Measurements from ENCODE around the gene VPREB3. TPM values are rescaled to one million over a fixed set of nuclear protein-coding genes. Genes with fewer than 3 reads are reported as not detected.

The VPREB3 gene
- total RNA-seq, 1 donor from 2014 or later: not detected

GRCh38 chr22:23773483-23774113 is 19.4 kb upstream of the VPREB3 start:
- H3K36me3 Mint-ChIP-seq: no peaks in the 10 kb centered on the region
- peaks cover 49% of the 10 kb centered on the region for H3K4me1 Mint-ChIP-seq
- H3K4me3 Mint-ChIP-seq: peak overlapping the region; percentile 73
- H3K27ac Mint-ChIP-seq: peak overlapping the region; percentile 54
- no peak for DNase-seq (ENCODE audit: low spot score in 2 of 2, unreplicated experiment in 2 of 2)
- H3K9me3 Mint-ChIP-seq: no peaks in the 10 kb centered on the region
- H3K27me3 Mint-ChIP-seq (ENCODE audit: low read depth): no peaks in the 10 kb centered on the region
- TF ChIP-seq CTCF (IDR thresholded peaks at IDR 0.05; ENCODE audit: unreplicated experiment): no peak

- Mint-ChIP-seq H3K9me3 (no peaks in the 10 kb centered on the region), H3K36me3 (no peaks in the 10 kb centered on the region), H3K27ac (peak within 1 kb of the TSS; percentile 69), H3K4me1 (peaks cover 49% of the 10 kb centered on the region), H3K4me3 (peak within 1 kb of the TSS; percentile 73), H3K27me3 (ENCODE audit: low read depth) (no peaks in the 10 kb centered on the region)
- peak in 1 of 2 experiments; percentile 57 for DNase-seq (ENCODE audit: low spot score in 2 of 2, unreplicated experiment in 2 of 2)
- TF ChIP-seq CTCF (IDR thresholded peaks at IDR 0.05; ENCODE audit: unreplicated experiment): no peak
Observed at GRCh38 chr22:23772649-23773473, 18.6 kb upstream of the VPREB3 start, which contains the start of gene MMP11. MMP11 (plus strand) TSS chr22:23772849; CDS start chr22:23772871, 22 bp downstream.

- no peaks in the 10 kb centered on the region for H3K27me3 Mint-ChIP-seq (ENCODE audit: low read depth)
- DNase-seq (ENCODE audit: low spot score in 2 of 2, unreplicated experiment in 2 of 2): no peak
- no peak for TF ChIP-seq CTCF (IDR thresholded peaks at IDR 0.05; ENCODE audit: unreplicated experiment)
- H3K36me3 Mint-ChIP-seq: no peaks in the 10 kb centered on the region
- H3K9me3 Mint-ChIP-seq: no peaks in the 10 kb centered on the region
- H3K4me1 Mint-ChIP-seq: peaks cover 49% of the 10 kb centered on the region
- H3K27ac Mint-ChIP-seq: peak overlapping the region; percentile 69
- H3K4me3 Mint-ChIP-seq: peak overlapping the region; percentile 69
Observed at GRCh38 chr22:23772315-23772648, 18.1 kb upstream of the VPREB3 start.

GRCh38 chr22:23769321-23769965 is 15.2 kb upstream of the VPREB3 start:
- H3K4me3 Mint-ChIP-seq: peak overlapping the region; percentile 26

More at GRCh38 chr22:23769321-23769965, 15.2 kb upstream of the VPREB3 start:
- H3K4me1 Mint-ChIP-seq: peaks cover 31% of the 10 kb centered on the region
- H3K27me3 Mint-ChIP-seq (ENCODE audit: low read depth): no peaks in the 10 kb centered on the region
- H3K9me3 Mint-ChIP-seq: no peaks in the 10 kb centered on the region
- peaks cover 3% of the 10 kb centered on the region for H3K36me3 Mint-ChIP-seq
- no peak for TF ChIP-seq CTCF (IDR thresholded peaks at IDR 0.05; ENCODE audit: unreplicated experiment)
- H3K27ac Mint-ChIP-seq: peak overlapping the region; percentile 12
- no peak for DNase-seq (ENCODE audit: low spot score in 2 of 2, unreplicated experiment in 2 of 2)
